ENCODE data around the gene ANKRD11.

Gene ANKRD11

GRCh38 chr16:89442990-89443726 lies 47.2 kb downstream of the ANKRD11 start:
- H3K4me3 ChIP-seq (ENCODE audit: low read length) = no peak overlapping the region
- peaks cover 7% of the 10 kb centered on the region; the same call in 1 of the 2 replicates for H3K4me1 ChIP-seq (ENCODE audit: low read length)
- H3K9me2 ChIP-seq (replicated peaks; ENCODE audit: insufficient read depth, low read length) = no peaks in the 10 kb centered on the region
- TF ChIP-seq EZH2phosphoT487 (IDR thresholded peaks at IDR 0.05; ENCODE audit: low read length) = no peak
- TF ChIP-seq, protein P1, sequence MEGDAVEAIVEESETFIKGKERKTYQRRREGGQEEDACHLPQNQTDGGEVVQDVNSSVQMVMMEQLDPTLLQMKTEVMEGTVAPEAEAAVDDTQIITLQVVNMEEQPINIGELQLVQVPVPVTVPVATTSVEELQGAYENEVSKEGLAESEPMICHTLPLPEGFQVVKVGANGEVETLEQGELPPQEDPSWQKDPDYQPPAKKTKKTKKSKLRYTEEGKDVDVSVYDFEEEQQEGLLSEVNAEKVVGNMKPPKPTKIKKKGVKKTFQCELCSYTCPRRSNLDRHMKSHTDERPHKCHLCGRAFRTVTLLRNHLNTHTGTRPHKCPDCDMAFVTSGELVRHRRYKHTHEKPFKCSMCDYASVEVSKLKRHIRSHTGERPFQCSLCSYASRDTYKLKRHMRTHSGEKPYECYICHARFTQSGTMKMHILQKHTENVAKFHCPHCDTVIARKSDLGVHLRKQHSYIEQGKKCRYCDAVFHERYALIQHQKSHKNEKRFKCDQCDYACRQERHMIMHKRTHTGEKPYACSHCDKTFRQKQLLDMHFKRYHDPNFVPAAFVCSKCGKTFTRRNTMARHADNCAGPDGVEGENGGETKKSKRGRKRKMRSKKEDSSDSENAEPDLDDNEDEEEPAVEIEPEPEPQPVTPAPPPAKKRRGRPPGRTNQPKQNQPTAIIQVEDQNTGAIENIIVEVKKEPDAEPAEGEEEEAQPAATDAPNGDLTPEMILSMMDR (IDR thresholded peaks at IDR 0.05; ENCODE audit: low read length) = no peak
- TF ChIP-seq EZH2 (optimal IDR thresholded peaks at IDR 0.05; ENCODE audit: low read depth, low read length) = no peak
- DNase-seq = no peak
- peaks cover 97% of the 10 kb centered on the region for H3K79me2 ChIP-seq (ENCODE audit: low read length)
- H3K9ac ChIP-seq (ENCODE audit: low read length) = no peak overlapping the region
- H3K27me3 ChIP-seq (replicated peaks; ENCODE audit: insufficient read depth, low read length) = no peaks in the 10 kb centered on the region
- H3K9me3 ChIP-seq (replicated peaks; ENCODE audit: insufficient read depth, low read length) = no peaks in the 10 kb centered on the region
- H3K4me2 ChIP-seq (ENCODE audit: low read depth, low read length) = no peak overlapping the region
- H2AFZ ChIP-seq (ENCODE audit: low read length) = no peak overlapping the region
- peaks cover 40% of the 10 kb centered on the region for H4K20me1 ChIP-seq (ENCODE audit: insufficient read depth, low read length)
- no peak overlapping the region for H3K27ac ChIP-seq (ENCODE audit: low read length)
- H3F3A ChIP-seq (ENCODE audit: insufficient read depth, low read length) = no peaks in the 10 kb centered on the region
- H3K36me3 ChIP-seq (replicated peaks; ENCODE audit: insufficient read depth, low read length) = no peaks in the 10 kb centered on the region

GRCh38 chr16:89442588-89442987 lies 47.8 kb downstream of the ANKRD11 start:
- Histone ChIP-seq H3K9ac (ENCODE audit: low read length) (no peak overlapping the region), H2AFZ (ENCODE audit: low read length) (no peak overlapping the region), H4K20me1 (ENCODE audit: insufficient read depth, low read length) (peaks cover 44% of the 10 kb centered on the region), H3K4me2 (ENCODE audit: low read depth, low read length) (no peak overlapping the region), H3K27me3 (replicated peaks; ENCODE audit: insufficient read depth, low read length) (no peaks in the 10 kb centered on the region), H3K4me1 (ENCODE audit: low read length) (peaks cover 7% of the 10 kb centered on the region; the same call in 1 of the 2 replicates), H3K36me3 (replicated peaks; ENCODE audit: insufficient read depth, low read length) (no peaks in the 10 kb centered on the region), H3K79me2 (ENCODE audit: low read length) (peaks cover 97% of the 10 kb centered on the region), H3F3A (ENCODE audit: insufficient read depth, low read length) (no peaks in the 10 kb centered on the region), H3K4me3 (ENCODE audit: low read length) (no peak overlapping the region), H3K9me2 (replicated peaks; ENCODE audit: insufficient read depth, low read length) (no peaks in the 10 kb centered on the region), H3K27ac (ENCODE audit: low read length) (no peak overlapping the region), H3K9me3 (replicated peaks; ENCODE audit: insufficient read depth, low read length) (no peaks in the 10 kb centered on the region)
- no peak for TF ChIP-seq EZH2 (optimal IDR thresholded peaks at IDR 0.05; ENCODE audit: low read depth, low read length)
- no peak for TF ChIP-seq EZH2phosphoT487 (IDR thresholded peaks at IDR 0.05; ENCODE audit: low read length)
- TF ChIP-seq, protein P1 (IDR thresholded peaks at IDR 0.05; ENCODE audit: low read length) = no peak
- no peak for DNase-seq

DNA sequence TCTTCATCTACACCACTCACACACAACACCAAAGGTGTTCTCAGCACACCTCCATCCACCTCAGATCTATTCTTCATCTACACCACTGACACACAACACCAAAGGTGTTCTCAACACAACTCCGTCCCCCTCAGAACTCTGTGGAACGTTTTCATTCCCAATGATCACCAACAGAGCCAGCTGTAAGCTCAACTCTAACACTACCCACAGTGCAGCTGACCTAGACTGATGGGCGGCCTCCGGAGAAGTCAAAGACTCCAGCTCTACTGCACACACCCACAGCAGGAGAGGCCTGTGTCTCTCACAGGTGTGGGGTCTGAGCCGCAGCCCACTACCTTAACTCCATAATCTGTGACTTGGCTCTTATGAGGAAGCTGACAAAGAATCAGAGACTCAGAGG lies 50.7 kb downstream of the ANKRD11 start:
- Histone ChIP-seq H3K9me3 (replicated peaks; ENCODE audit: insufficient read depth, low read length) (no peaks in the 10 kb centered on the region), H3K79me2 (ENCODE audit: low read length) (peaks cover 99% of the 10 kb centered on the region), H3K27me3 (replicated peaks; ENCODE audit: insufficient read depth, low read length) (no peaks in the 10 kb centered on the region), H2AFZ (ENCODE audit: low read length) (no peak overlapping the region), H4K20me1 (ENCODE audit: insufficient read depth, low read length) (peaks cover 32% of the 10 kb centered on the region), H3F3A (ENCODE audit: insufficient read depth, low read length) (no peaks in the 10 kb centered on the region), H3K9ac (ENCODE audit: low read length) (no peak overlapping the region), H3K4me2 (ENCODE audit: low read depth, low read length) (no peak overlapping the region), H3K36me3 (replicated peaks; ENCODE audit: insufficient read depth, low read length) (no peaks in the 10 kb centered on the region), H3K9me2 (replicated peaks; ENCODE audit: insufficient read depth, low read length) (no peaks in the 10 kb centered on the region), H3K4me3 (ENCODE audit: low read length) (no peak overlapping the region), H3K4me1 (ENCODE audit: low read length) (peaks cover 7% of the 10 kb centered on the region; the same call in 1 of the 2 replicates), H3K27ac (ENCODE audit: low read length) (no peak overlapping the region)
- TF ChIP-seq EZH2 (optimal IDR thresholded peaks at IDR 0.05; ENCODE audit: low read depth, low read length) (no peak), EZH2phosphoT487 (IDR thresholded peaks at IDR 0.05; ENCODE audit: low read length) (no peak)
- TF ChIP-seq, protein P1 (IDR thresholded peaks at IDR 0.05; ENCODE audit: low read length) = no peak
- DNase-seq = no peak

All from MM.1S (cell line).